Panc1 (cell line): ENCODE data around the gene ENTPD5. TPM values are rescaled to one million over a fixed set of nuclear protein-coding genes. Genes with fewer than 3 reads are reported as not detected.
"Not testable (repeated sequence)": the region's sequence is repeated elsewhere in the genome, so short reads cannot be mapped to it uniquely, and the experiment has no call there.

Experiments
- ATAC-seq: fragments of 200-7000 bp; cut with Tn5 transposase; 2 replicates; pipeline ENCODE4 v1.9.1; 2020; ENCODE audit warnings: mild to moderate bottlenecking, moderate library complexity
- BruUV-seq: library from RNA; stranded (reverse); fragments of 400-500 nt; replicated peaks from 2 replicates; lab custom pipeline; 2021; lab: Mats Ljungman, UMichigan
- CTCF ChIA-PET: fragments of 300-600 bp; sonication (Branson Sonifier 250); formaldehyde crosslinking; loops from one replicate; lab custom pipeline; 2022; ENCODE audit warnings: antibody characterized with exemption; lab: Charles Lee
- POLR2A ChIA-PET: fragments of 300-600 bp; sonication (Branson Sonifier 250); formaldehyde crosslinking; loops from one replicate; lab custom pipeline; 2022; ENCODE audit warnings: antibody characterized with exemption; lab: Charles Lee
- DNase-seq: peaks from one replicate; pipeline ENCODE4 v3.0.0-alpha.2; 2010; ENCODE audit warnings: low read depth, low spot score
- H3K27ac ChIP-seq: 2 replicates; pipeline ENCODE4 v1.5.1; 2011; ENCODE audit warnings: mild to moderate bottlenecking, low read length, inconsistent platforms
- H3K27me3 ChIP-seq: fragments of 200-500 bp; sonication (Bioruptor generic); 2 replicates; pipeline ENCODE4 v1.6.0; 2014; ENCODE audit warnings: low read length, inconsistent platforms; ENCODE audit not compliant: control insufficient read depth, insufficient read depth
- H3K36me3 ChIP-seq: fragments of 200-500 bp; sonication (Bioruptor generic); 2 replicates; pipeline ENCODE4 v1.5.1; 2014; ENCODE audit warnings: inconsistent platforms, mild to moderate bottlenecking, low read length, moderate library complexity; ENCODE audit not compliant: control insufficient read depth, insufficient read depth
- H3K4me1 ChIP-seq: 2 replicates; pipeline ENCODE4 v1.5.1; 2011; ENCODE audit warnings: inconsistent platforms, mild to moderate bottlenecking, low read length, moderate library complexity; ENCODE audit not compliant: control insufficient read depth, insufficient read depth
- H3K4me3 ChIP-seq, 2 experiments: 2 replicates each; pipeline ENCODE4 v1.5.1; 2011 to 2012; ENCODE audit warnings: low read depth in 2 of 2, low read length in 2 of 2, mild to moderate bottlenecking in 2 of 2, inconsistent platforms in 1 of 2, moderate library complexity in 1 of 2
- H3K9me3 ChIP-seq: fragments of 200-500 bp; sonication (Bioruptor generic); 2 replicates; pipeline ENCODE4 v1.5.1; 2014; ENCODE audit warnings: low read depth, mild to moderate bottlenecking, inconsistent platforms, low read length, moderate library complexity; ENCODE audit not compliant: control insufficient read depth, insufficient read depth
- POLR2AphosphoS5 ChIP-seq: IDR thresholded peaks from 2 replicates; pipeline ENCODE4 v1.6.1; 2012; ENCODE audit warnings: mild to moderate bottlenecking, low read depth, low read length, moderate library complexity
- SIN3A ChIP-seq: IDR thresholded peaks from 2 replicates; pipeline ENCODE4 v1.6.1; 2012; ENCODE audit warnings: low read depth, mild to moderate bottlenecking, low read length, moderate library complexity, borderline replicate concordance; ENCODE audit not compliant: insufficient read depth
- TCF7L2 ChIP-seq: IDR thresholded peaks from 2 replicates; pipeline ENCODE4 v1.6.1; 2011; ENCODE audit warnings: mild to moderate bottlenecking, low read depth, low read length, inconsistent platforms
- in situ Hi-C: cut with HindIII; loops from 2 replicates; pipeline ENCODE4 v1.10.0; 2016; ENCODE audit warnings: low sequenced_read_pairs, low pct_unique_long_range_greater_than_20kb
- intact Hi-C: fragments of 100-400 bp; cut with micrococcal nuclease; formaldehyde crosslinking; loops from one replicate; pipeline ENCODE4 v1.10.0; 2022; ENCODE audit not compliant: unreplicated experiment
- total RNA-seq: library from RNA; stranded (reverse); gene quantifications from one replicate; pipeline ENCODE4 v1.2.1, GENCODE V29; 2021; ENCODE audit not compliant: unreplicated experiment
- TF ChIP-seq, protein P1 (sequence below): fragments of 450-650 bp; IDR thresholded peaks from 2 replicates; pipeline ENCODE4 v1.5.1; 2017; ENCODE audit warnings: mild to moderate bottlenecking
- TF ChIP-seq, protein P2 (sequence below), 2 experiments: IDR thresholded peaks; 2 replicates each; pipeline ENCODE4 v1.6.1; 2011 to 2012; ENCODE audit warnings: low read depth in 2 of 2, control low read depth in 1 of 2, low read length in 1 of 2, mild to moderate bottlenecking in 1 of 2, moderate library complexity in 1 of 2; ENCODE audit not compliant: insufficient read depth in 1 of 2

The ENTPD5 gene
- total RNA-seq, 1 experiment from 2014 or later: 13.0 TPM

DNA sequence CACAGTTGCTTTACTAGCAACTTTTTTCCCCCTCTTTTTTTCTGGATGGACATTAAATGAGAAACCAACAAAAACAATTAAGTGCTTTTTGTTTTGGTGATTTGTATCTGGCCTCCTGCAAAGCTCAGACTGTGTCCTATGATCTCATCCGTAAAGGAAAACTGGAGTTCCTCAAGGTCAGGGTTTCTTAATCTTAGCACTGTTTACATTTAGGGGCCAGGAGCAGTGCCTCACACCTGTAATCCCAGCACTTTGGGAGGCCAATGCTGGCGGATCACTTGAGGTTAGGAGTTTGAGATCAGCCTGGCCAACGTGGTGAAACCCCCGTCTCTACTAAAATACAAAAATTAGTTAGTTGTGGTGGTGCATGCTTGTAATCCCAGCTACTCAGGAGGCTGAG lies 28.0 kb downstream of the ENTPD5 start:
- no peaks in the 10 kb centered on the region for H3K9me3 ChIP-seq
- intact Hi-C loops (no loop called here), in situ Hi-C loops (no loop called here)
- H3K27me3 ChIP-seq: no peaks in the 10 kb centered on the region
- ATAC-seq (no peak), DNase-seq (no peak)
- TF ChIP-seq, protein P1, sequence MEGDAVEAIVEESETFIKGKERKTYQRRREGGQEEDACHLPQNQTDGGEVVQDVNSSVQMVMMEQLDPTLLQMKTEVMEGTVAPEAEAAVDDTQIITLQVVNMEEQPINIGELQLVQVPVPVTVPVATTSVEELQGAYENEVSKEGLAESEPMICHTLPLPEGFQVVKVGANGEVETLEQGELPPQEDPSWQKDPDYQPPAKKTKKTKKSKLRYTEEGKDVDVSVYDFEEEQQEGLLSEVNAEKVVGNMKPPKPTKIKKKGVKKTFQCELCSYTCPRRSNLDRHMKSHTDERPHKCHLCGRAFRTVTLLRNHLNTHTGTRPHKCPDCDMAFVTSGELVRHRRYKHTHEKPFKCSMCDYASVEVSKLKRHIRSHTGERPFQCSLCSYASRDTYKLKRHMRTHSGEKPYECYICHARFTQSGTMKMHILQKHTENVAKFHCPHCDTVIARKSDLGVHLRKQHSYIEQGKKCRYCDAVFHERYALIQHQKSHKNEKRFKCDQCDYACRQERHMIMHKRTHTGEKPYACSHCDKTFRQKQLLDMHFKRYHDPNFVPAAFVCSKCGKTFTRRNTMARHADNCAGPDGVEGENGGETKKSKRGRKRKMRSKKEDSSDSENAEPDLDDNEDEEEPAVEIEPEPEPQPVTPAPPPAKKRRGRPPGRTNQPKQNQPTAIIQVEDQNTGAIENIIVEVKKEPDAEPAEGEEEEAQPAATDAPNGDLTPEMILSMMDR: no peak
- TF ChIP-seq, protein P2, sequence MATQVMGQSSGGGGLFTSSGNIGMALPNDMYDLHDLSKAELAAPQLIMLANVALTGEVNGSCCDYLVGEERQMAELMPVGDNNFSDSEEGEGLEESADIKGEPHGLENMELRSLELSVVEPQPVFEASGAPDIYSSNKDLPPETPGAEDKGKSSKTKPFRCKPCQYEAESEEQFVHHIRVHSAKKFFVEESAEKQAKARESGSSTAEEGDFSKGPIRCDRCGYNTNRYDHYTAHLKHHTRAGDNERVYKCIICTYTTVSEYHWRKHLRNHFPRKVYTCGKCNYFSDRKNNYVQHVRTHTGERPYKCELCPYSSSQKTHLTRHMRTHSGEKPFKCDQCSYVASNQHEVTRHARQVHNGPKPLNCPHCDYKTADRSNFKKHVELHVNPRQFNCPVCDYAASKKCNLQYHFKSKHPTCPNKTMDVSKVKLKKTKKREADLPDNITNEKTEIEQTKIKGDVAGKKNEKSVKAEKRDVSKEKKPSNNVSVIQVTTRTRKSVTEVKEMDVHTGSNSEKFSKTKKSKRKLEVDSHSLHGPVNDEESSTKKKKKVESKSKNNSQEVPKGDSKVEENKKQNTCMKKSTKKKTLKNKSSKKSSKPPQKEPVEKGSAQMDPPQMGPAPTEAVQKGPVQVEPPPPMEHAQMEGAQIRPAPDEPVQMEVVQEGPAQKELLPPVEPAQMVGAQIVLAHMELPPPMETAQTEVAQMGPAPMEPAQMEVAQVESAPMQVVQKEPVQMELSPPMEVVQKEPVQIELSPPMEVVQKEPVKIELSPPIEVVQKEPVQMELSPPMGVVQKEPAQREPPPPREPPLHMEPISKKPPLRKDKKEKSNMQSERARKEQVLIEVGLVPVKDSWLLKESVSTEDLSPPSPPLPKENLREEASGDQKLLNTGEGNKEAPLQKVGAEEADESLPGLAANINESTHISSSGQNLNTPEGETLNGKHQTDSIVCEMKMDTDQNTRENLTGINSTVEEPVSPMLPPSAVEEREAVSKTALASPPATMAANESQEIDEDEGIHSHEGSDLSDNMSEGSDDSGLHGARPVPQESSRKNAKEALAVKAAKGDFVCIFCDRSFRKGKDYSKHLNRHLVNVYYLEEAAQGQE (IDR thresholded peaks at IDR 0.05; ENCODE audit: insufficient read depth in 1 of 2, low read depth in 2 of 2, low read length in 1 of 2): no peak
- H3K4me1 ChIP-seq: no peaks in the 10 kb centered on the region
- H3K4me3 ChIP-seq: no peak overlapping the region
- H3K27ac ChIP-seq: no peak overlapping the region
- no peaks in the 10 kb centered on the region; the same call in 1 of the 2 replicates for H3K36me3 ChIP-seq
- no TSS peak for BruUV-seq
- CTCF ChIA-PET: no interaction called here
- POLR2A ChIA-PET: no interaction called here

DNA sequence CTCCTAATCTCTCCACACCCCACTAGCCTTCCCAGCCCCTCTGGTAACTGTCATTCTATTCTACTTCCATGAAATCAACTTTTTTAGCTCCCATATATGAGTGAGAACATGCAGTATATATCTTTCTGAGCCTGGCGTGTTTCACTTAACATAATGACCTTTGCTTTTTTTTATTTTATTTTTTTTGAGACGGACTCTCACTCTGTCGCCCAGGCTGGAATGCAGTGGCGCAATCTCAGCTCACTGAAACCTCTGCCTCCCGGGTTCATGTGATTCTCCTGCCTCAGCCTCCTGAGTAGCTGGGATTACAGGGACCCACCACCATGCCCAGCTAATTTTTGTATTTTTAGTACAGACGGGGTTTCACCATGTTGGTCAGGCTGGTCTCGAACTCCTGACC lies 30.4 kb downstream of the ENTPD5 start:
- intact Hi-C loops, H3K4me3 ChIP-seq, CTCF ChIA-PET, H3K27ac ChIP-seq, H3K36me3 ChIP-seq, H3K4me1 ChIP-seq, in situ Hi-C loops, H3K27me3 ChIP-seq, DNase-seq, BruUV-seq, ATAC-seq, POLR2A ChIA-PET, H3K9me3 ChIP-seq: not testable (repeated sequence)

DNA sequence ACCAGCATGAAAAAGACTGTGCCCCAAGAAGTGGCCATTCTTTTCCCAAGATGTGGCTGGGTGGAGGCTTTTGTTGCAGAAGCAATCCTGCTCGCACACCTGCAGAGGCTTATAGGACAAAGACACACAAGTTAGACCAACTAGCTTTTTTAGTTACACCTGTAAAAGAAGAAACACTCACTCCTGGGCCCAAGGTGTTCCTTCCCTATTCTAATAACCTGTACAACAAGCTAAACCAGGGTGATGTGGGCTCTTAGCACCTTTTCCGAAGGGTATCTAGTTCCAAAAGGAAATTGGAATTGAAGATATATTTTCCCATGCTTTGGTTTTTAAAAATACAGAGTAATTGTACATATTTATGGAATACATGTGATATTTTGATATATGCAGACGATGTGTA lies 31.0 kb downstream of the ENTPD5 start:
- Histone ChIP-seq H3K4me1 (no peaks in the 10 kb centered on the region), H3K4me3 (no peak overlapping the region), H3K36me3 (no peaks in the 10 kb centered on the region; the same call in 1 of the 2 replicates), H3K27ac (no peak overlapping the region), H3K27me3 (no peaks in the 10 kb centered on the region), H3K9me3 (no peaks in the 10 kb centered on the region)
- intact Hi-C loops (no loop called here), in situ Hi-C loops (no loop called here)
- DNase-seq (no peak), ATAC-seq (no peak)
- BruUV-seq: no TSS peak
- no peak for TF ChIP-seq POLR2AphosphoS5
- TF ChIP-seq, protein P2 (IDR thresholded peaks at IDR 0.05; ENCODE audit: insufficient read depth in 1 of 2, low read depth in 2 of 2, low read length in 1 of 2): no peak
- TF ChIP-seq SIN3A: no peak
- no peak for TF ChIP-seq TCF7L2
- TF ChIP-seq, protein P1: no peak
- POLR2A ChIA-PET: no interaction called here
- CTCF ChIA-PET: no interaction called here
